Lung (tissue), 12 donors: ENCODE results near the gene CHN1. TPM values are rescaled to one million over a fixed set of nuclear protein-coding genes. Genes with fewer than 3 reads are reported as not detected.

ENCODE experiments used
- ATAC-seq: fragments of 200-7000 bp; cut with Tn5 transposase; one replicate; pipeline ENCODE4 v1.9.1; 2020; ENCODE audit warnings: moderate number of reproducible peaks; ENCODE audit not compliant: insufficient read depth, low FRiP score
- DNase-seq, 3 donors: peaks; one replicate each; pipeline ENCODE4 v3.0.0-alpha.2; 2013 to 2017
- H3K27ac ChIP-seq, 2 donors: one replicate each; pipeline ENCODE4 v1.5.1; 2013; ENCODE audit warnings: mild to moderate bottlenecking in 2 of 2, moderate library complexity in 2 of 2, control low read depth in 1 of 2, inconsistent platforms in 1 of 2, low read depth in 1 of 2, low read length in 1 of 2
- H3K27me3 ChIP-seq, 3 donors: one replicate each; pipeline ENCODE4 v1.5.1; 2013; ENCODE audit warnings: low read length in 2 of 3; ENCODE audit not compliant: control insufficient read depth in 3 of 3, insufficient read depth in 3 of 3
- H3K36me3 ChIP-seq, 4 donors: one replicate each; pipeline ENCODE4 v1.5.1; 2013; ENCODE audit warnings: low read length in 4 of 4, mild to moderate bottlenecking in 1 of 4, moderate library complexity in 1 of 4; ENCODE audit not compliant: control insufficient read depth in 4 of 4, insufficient read depth in 4 of 4
- H3K4me1 ChIP-seq, 5 donors: one replicate each; pipeline ENCODE4 v1.5.1; 2013; ENCODE audit warnings: low read length in 5 of 5, mild to moderate bottlenecking in 2 of 5, moderate library complexity in 1 of 5; ENCODE audit not compliant: control insufficient read depth in 5 of 5, insufficient read depth in 5 of 5
- H3K4me3 ChIP-seq: one replicate; pipeline ENCODE4 v1.5.1; 2013; ENCODE audit warnings: mild to moderate bottlenecking, control low read depth, moderate library complexity
- H3K9ac ChIP-seq, 2 donors: one replicate each; pipeline ENCODE4 v1.5.1; 2013; ENCODE audit warnings: low read length in 2 of 2, control low read depth in 1 of 2; ENCODE audit not compliant: insufficient read depth in 1 of 2
- H3K9me3 ChIP-seq, 4 donors: one replicate each; pipeline ENCODE4 v1.5.1; 2013; ENCODE audit warnings: low read length in 3 of 4, mild to moderate bottlenecking in 1 of 4, moderate library complexity in 1 of 4; ENCODE audit not compliant: control insufficient read depth in 4 of 4, insufficient read depth in 3 of 4
- CTCF ChIP-seq: IDR thresholded peaks from 2 replicates; pipeline ENCODE4 v1.5.1; 2012; ENCODE audit warnings: mild to moderate bottlenecking; ENCODE audit errors: control extremely low read depth, extremely low read depth
- WGBS, 2 donors: extraction: QIAGEN DNeasy Blood & Tissue Kit; methylation state at CpG; one replicate each; pipeline ENCODE4 v1.1.7; 2013; 5-methylcytosine and 5-hydroxymethylcytosine counted together
- polyA plus RNA-seq, 2 donors: library from polyadenylated mRNA; stranded (reverse); fragments of 200-250 nt; gene quantifications; one replicate each; pipeline ENCODE4 v1.2.1, GENCODE V29; 2013
- total RNA-seq, 2 donors: library from RNA; depleted of rRNA in 1 of 2; stranded (reverse); fragments of >200 nt in 1 of 2; gene quantifications; one replicate each; pipeline ENCODE4 v1.2.1, GENCODE V29; 2014 to 2021
- donor health status: control.
- donor health status: control.
- donor health status: Bipolar disorder and iron deficiency.
- donor health status: healthy.
- donor health status: DM: yes; HTN: yes; CAD: no.

CHN1 gene
- total and polyA plus RNA-seq, 4 donors: 6.8 to 80.9 (median 14.5) TPM

DNA sequence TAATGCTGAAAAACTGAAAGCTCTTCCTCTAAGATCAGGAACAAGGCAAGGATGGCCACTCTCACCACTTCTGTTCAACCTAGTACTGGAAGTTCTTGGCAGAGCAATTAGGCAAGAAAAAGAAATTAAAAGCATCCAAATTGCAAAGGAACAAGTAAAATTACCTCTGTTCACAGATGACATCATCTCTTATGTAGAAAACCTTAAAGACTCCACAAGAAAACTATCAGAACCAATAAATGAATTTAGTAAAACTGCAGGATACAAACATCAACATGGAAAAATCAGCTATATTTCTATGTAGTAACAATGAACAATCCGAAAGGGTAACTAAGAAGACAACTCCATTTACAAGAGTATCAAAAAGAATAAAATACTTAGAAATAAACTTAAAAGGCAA is 112.2 kb downstream of the CHN1 start:
- no peak for TF ChIP-seq CTCF
- WGBS, 2 donors: 96 to 97% methylated on average over 1 of the region's 1 CpG
- H3K27me3 ChIP-seq: no peaks in the 10 kb centered on the region
- no peak overlapping the region for H3K4me3 ChIP-seq
- H3K27ac ChIP-seq: no peak overlapping the region
- H3K9me3 ChIP-seq: no peaks in the 10 kb centered on the region
- peaks cover 0 to 32% (median 4%) of the 10 kb centered on the region in 5 donors for H3K4me1 ChIP-seq
- DNase-seq: no peak
- no peak for ATAC-seq
- peaks cover 0 to 3% (median 0%) of the 10 kb centered on the region in 4 donors for H3K36me3 ChIP-seq
- H3K9ac ChIP-seq: no peak overlapping the region

DNA sequence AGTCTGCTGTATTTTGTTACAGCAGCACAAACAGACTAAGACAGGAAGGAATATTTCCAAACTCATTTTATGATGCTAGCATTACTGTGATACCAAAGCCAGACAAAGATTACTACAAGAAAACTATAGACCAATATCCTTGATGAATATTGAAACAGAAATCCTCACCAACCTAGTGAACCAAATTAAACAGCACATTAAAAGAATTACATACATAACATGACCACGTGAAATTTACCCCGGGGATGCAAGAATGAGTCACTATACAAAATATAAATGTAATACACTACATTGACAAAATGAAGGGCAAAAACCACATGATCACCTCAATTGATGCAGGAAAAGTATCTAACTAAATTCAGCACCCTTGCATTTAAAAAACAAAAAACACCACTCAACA is 112.6 kb downstream of the CHN1 start:
- Histone ChIP-seq H3K4me3 (no peak overlapping the region), H3K27me3 (no peaks in the 10 kb centered on the region), H3K9ac (no peak overlapping the region), H3K36me3 (peaks cover 0 to 3% (median 0%) of the 10 kb centered on the region in 4 donors), H3K9me3 (no peaks in the 10 kb centered on the region), H3K27ac (no peak overlapping the region), H3K4me1 (peaks cover 0 to 32% (median 1%) of the 10 kb centered on the region in 5 donors)
- no peak for TF ChIP-seq CTCF
- WGBS, 2 donors: 88 to 95% methylated on average over 2 of the region's 2 CpGs
- DNase-seq (no peak), ATAC-seq (no peak)

DNA sequence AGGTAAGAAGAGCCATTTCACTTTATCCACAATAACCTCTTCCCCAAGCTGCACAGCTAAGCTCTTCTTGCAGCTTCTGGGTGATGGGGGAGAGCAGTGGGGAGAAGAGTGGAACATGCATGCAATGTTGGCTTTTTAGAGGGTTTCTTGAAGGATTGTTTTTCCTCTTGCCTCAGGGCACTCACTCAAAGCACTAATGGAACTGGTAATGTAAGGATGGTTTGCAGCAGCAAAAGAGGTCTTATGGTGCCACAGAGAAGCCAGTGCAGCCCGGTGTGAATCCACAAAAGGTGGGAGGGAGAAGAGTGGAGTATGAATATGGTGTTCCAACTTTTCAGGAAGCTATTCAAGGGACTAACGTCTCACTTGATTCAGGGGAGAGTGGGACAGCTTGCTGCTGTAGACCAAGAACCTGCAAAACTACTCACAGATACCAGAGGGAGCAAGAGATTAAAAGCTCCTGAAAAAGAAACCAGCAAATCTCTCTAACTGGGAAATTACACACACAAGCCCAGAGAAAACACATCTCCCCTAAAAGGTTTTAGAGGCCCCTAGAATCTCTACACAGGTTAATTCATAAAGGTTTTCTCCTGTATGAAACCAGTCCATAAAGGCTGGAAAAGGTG is 116.4 kb downstream of the CHN1 start:
- Histone ChIP-seq H3K9me3 (no peaks in the 10 kb centered on the region), H3K4me1 (peaks cover 0 to 21% (median 1%) of the 10 kb centered on the region in 5 donors), H3K27me3 (no peaks in the 10 kb centered on the region), H3K9ac (no peak overlapping the region), H3K36me3 (peaks cover 0 to 3% (median 0%) of the 10 kb centered on the region in 4 donors), H3K27ac (no peak overlapping the region), H3K4me3 (no peak overlapping the region)
- WGBS, 2 donors: 70 to 81% methylated on average over 2 of the region's 2 CpGs
- ATAC-seq (no peak), DNase-seq (no peak)
- TF ChIP-seq CTCF: no peak

GRCh38 chr2:174888146-174888545 is 117.0 kb downstream of the CHN1 start:
- no peak for ATAC-seq
- peak; percentile 71 to 95 (median 93) for DNase-seq
- WGBS, 2 donors: 88 to 96% methylated on average over 3 of the region's 3 CpGs
- no peaks in the 10 kb centered on the region for H3K36me3 ChIP-seq
- no peaks in the 10 kb centered on the region for H3K27me3 ChIP-seq
- H3K4me3 ChIP-seq: no peak overlapping the region
- H3K27ac ChIP-seq: no peak overlapping the region
- no peaks in the 10 kb centered on the region for H3K9me3 ChIP-seq
- H3K9ac ChIP-seq: no peak overlapping the region
- no peak for TF ChIP-seq CTCF
- H3K4me1 ChIP-seq: peaks cover 0 to 26% (median 1%) of the 10 kb centered on the region in 5 donors
